GM12892 (cell line): ENCODE results near the gene CKS1B.

Experiments
- POLR2A ChIP-seq: IDR thresholded peaks from 2 replicates; pipeline ENCODE4 v1.6.1; 2011; ENCODE audit warnings: low read depth, low read length, control low read depth
- TAF1 ChIP-seq: IDR thresholded peaks from 2 replicates; pipeline ENCODE4 v1.6.1; 2011; ENCODE audit warnings: low read depth, mild to moderate bottlenecking, control low read depth, low read length, borderline replicate concordance

DNA sequence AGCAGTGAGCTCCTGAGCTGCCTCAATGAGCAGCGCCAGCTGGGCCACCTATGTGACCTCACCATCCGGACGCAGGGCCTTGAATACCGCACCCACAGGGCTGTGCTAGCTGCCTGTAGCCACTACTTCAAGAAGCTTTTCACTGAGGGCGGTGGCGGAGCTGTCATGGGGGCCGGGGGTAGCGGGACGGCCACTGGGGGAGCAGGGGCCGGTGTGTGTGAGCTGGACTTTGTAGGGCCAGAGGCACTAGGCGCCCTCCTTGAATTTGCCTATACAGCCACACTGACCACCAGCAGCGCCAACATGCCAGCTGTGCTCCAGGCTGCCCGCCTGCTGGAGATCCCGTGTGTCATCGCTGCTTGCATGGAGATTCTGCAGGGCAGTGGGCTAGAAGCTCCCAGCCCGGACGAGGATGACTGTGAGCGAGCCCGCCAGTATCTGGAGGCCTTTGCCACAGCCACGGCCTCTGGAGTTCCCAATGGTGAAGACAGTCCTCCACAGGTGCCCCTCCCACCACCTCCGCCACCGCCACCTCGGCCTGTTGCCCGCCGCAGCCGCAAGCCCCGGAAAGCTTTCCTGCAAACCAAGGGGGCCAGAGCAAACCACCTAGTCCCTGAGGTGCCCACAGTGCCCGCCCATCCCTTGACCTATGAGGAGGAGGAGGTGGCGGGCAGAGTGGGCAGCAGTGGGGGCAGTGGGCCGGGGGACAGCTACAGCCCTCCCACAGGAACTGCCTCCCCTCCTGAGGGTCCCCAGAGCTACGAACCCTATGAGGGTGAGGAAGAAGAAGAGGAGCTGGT is 40.4 kb downstream of the CKS1B start:
- TF ChIP-seq TAF1 (no peak), POLR2A (no peak)
